Anterior cingulate cortex (tissue), 58 donors: ENCODE data around the gene FLVCR2.

Source experiments
- DNase-seq, 58 donors: peaks; one replicate each; lab custom pipeline; 2025; lab: John Stamatoyannopoulos, UW

FLVCR2 gene

GRCh38 chr14:75626396-75626795, 48.0 kb downstream of the FLVCR2 start:
- DNase-seq = no peak

GRCh38 chr14:75626863-75627262, 48.4 kb downstream of the FLVCR2 start:
- DNase-seq = no peak

- no peak for DNase-seq
Observed at GRCh38 chr14:75627406-75627805, 49.0 kb downstream of the FLVCR2 start.

- DNase-seq = no peak
Observed at GRCh38 chr14:75628816-75629215, 50.4 kb downstream of the FLVCR2 start.

GRCh38 chr14:75630695-75631452, 52.5 kb downstream of the FLVCR2 start:
- no peak for DNase-seq

- DNase-seq = no peak
Observed at GRCh38 chr14:75631453-75631831, 53.0 kb downstream of the FLVCR2 start.

- DNase-seq = no peak
Observed at GRCh38 chr14:75634848-75635247, 56.4 kb downstream of the FLVCR2 start.

- DNase-seq = peak in 46 of 58 donors; percentile 2 to 71 (median 28)
Observed at GRCh38 chr14:75636100-75636692, 57.8 kb downstream of the FLVCR2 start.

GRCh38 chr14:75640876-75641275, 62.5 kb downstream of the FLVCR2 start:
- no peak for DNase-seq

- no peak for DNase-seq
Observed at GRCh38 chr14:75643985-75644384, 65.6 kb downstream of the FLVCR2 start.

- DNase-seq = no peak
Observed at GRCh38 chr14:75645056-75645455, 66.6 kb downstream of the FLVCR2 start.

- no peak for DNase-seq
Observed at GRCh38 chr14:75646762-75647161, 68.3 kb downstream of the FLVCR2 start.

GRCh38 chr14:75647640-75648039, 69.2 kb downstream of the FLVCR2 start:
- DNase-seq = no peak

- DNase-seq = peak in 4 of 58 donors; percentile 1 to 11 (median 2)
Observed at GRCh38 chr14:75648066-75648838, 69.8 kb downstream of the FLVCR2 start.

GRCh38 chr14:75649337-75649736, 70.9 kb downstream of the FLVCR2 start:
- DNase-seq = no peak

GRCh38 chr14:75649773-75650172, 71.4 kb downstream of the FLVCR2 start:
- no peak for DNase-seq

- no peak for DNase-seq
Observed at GRCh38 chr14:75650253-75651058, 72.0 kb downstream of the FLVCR2 start.

- DNase-seq = no peak
Observed at GRCh38 chr14:75653563-75653962, 75.1 kb downstream of the FLVCR2 start.

- peak in 55 of 58 donors; percentile 4 to 88 (median 54) for DNase-seq
Observed at GRCh38 chr14:75654127-75654732, 75.8 kb downstream of the FLVCR2 start.

GRCh38 chr14:75655235-75655634, 76.8 kb downstream of the FLVCR2 start:
- no peak for DNase-seq
